LoVo (cell line): ENCODE measurements around the gene EPS8L3.
"Not testable (repeated sequence)": the region's sequence is repeated elsewhere in the genome, so short reads cannot be mapped to it uniquely, and the experiment has no call there.

ENCODE experiments used
- DNase-seq: peaks from one replicate; pipeline ENCODE4 v3.0.0-alpha.2; 2016; ENCODE audit warnings: low spot score

EPS8L3 gene

GRCh38 chr1:109762821-109763645, 690 bp downstream of the EPS8L3 start:
- DNase-seq = peak; percentile 69

- no peak for DNase-seq
Observed at GRCh38 chr1:109762039-109762585, 1.6 kb downstream of the EPS8L3 start.

- DNase-seq = no peak
Observed at GRCh38 chr1:109761227-109762038, 2.3 kb downstream of the EPS8L3 start.

- no peak for DNase-seq
Observed at GRCh38 chr1:109760581-109761226, 3.0 kb downstream of the EPS8L3 start.

- DNase-seq = no peak
Observed at GRCh38 chr1:109759513-109760334, 4.0 kb downstream of the EPS8L3 start.

- no peak for DNase-seq
Observed at GRCh38 chr1:109757936-109758786, 5.6 kb downstream of the EPS8L3 start.

- DNase-seq = no peak
Observed at GRCh38 chr1:109756848-109757521, 6.7 kb downstream of the EPS8L3 start.

- not testable (repeated sequence) for DNase-seq
Observed at GRCh38 chr1:109756325-109756724, 7.4 kb downstream of the EPS8L3 start.

- no peak for DNase-seq
Observed at GRCh38 chr1:109754738-109755137, 9.0 kb downstream of the EPS8L3 start.

GRCh38 chr1:109751531-109752260, 12.0 kb downstream of the EPS8L3 start:
- DNase-seq = no peak

GRCh38 chr1:109750920-109751319, 12.8 kb downstream of the EPS8L3 start:
- no peak for DNase-seq

GRCh38 chr1:109750241-109750882, 13.4 kb downstream of the EPS8L3 start:
- no peak for DNase-seq

GRCh38 chr1:109749221-109749620, 14.5 kb downstream of the EPS8L3 start:
- no peak for DNase-seq

- not testable (repeated sequence) for DNase-seq
Observed at GRCh38 chr1:109748311-109748710, 15.4 kb downstream of the EPS8L3 start.

GRCh38 chr1:109740615-109741373, 22.9 kb downstream of the EPS8L3 start, which contains the start of gene GSTM3:
TSS of gene GSTM3 (minus strand) at chr1:109741038. CDS start at chr1:109740287, 751 bp downstream.
- DNase-seq = no peak

- DNase-seq = peak; percentile 56
Observed at GRCh38 chr1:109739738-109740614, 23.7 kb downstream of the EPS8L3 start.
